Measurements from ENCODE around the gene WWP2.

Gene WWP2

DNA sequence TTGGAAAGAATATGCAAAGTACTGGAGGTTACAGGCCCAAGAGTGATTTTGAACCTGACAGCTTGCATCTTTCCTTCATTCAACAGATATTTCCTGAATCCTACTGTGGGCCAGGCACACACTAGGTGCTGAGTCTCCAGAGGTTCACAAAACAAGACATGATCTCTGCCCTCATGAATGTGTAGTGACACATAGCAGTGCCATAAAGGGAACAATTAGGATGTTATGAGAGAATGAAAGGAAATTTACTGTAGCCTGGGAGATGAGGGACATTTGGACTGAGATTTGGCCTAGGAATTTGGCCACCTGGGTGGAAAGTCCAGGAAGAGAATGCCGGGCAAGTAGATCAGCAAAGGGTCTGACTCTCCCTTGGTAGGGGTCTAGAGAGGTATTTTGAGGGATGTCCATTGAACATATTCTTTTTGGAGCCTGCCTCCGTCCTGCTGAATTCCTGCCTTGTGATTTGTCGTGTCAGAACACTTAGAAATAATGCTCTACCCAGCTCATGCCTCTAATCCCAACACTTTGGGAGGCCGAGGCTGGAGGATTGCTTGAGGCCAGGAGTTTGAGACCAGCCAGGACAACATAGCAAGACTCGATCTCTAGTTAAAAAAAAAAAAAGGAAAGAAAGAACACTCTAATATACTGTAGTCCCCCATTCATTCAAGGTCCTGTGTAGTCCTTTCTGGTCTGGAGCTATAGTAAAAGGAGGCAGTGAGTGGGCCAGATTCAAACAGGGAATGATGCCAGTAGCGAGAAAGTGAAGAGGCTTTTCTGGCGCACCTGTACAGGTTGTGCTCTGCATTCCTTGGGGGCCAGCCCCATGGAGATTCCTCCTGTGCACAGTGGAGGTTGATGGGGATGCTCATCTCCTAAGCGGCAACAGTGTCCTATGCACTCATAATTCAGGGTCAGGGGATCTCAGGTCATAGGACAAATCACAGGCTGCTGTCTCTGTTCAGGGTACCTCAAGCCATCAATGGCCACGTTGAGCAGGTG, 98.4 kb downstream of the WWP2 start:
- DNase-seq, result no peak

DNA sequence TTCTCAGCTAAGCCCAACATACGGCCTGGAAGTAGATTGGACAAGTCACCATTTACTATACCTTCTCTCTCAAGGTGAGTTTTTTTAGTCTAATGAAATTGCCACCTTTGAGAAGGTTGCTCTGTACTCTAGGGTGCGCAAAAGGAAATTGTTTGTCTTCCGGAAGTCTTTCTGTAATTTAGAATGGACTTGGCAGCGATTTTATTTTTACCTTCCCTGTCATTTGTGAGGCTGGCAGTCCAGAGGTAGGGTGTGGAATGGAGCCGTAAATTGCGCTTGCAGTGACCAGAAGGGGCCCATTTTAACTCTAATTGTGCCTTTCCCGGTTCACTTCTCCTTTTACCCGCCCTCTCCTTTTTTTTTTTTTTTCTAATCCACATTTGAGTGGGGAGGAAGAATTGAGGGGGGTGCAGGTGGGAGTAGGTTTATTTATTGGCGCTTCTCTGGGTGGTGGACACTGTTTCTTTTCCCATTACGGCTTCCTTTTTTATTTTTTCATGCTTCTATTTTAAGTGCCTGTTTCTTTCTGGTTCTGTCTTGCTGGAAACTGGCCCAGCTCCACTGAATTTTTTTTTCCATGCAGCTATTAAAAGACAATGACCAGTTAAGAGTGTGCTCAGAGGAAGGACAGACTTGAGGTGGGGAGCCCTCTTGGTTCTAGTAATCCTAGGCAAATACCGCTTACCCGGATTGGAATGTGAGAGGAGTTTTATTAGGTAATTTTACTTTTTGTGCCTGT, 99.3 kb downstream of the WWP2 start:
- no peak for DNase-seq

DNA sequence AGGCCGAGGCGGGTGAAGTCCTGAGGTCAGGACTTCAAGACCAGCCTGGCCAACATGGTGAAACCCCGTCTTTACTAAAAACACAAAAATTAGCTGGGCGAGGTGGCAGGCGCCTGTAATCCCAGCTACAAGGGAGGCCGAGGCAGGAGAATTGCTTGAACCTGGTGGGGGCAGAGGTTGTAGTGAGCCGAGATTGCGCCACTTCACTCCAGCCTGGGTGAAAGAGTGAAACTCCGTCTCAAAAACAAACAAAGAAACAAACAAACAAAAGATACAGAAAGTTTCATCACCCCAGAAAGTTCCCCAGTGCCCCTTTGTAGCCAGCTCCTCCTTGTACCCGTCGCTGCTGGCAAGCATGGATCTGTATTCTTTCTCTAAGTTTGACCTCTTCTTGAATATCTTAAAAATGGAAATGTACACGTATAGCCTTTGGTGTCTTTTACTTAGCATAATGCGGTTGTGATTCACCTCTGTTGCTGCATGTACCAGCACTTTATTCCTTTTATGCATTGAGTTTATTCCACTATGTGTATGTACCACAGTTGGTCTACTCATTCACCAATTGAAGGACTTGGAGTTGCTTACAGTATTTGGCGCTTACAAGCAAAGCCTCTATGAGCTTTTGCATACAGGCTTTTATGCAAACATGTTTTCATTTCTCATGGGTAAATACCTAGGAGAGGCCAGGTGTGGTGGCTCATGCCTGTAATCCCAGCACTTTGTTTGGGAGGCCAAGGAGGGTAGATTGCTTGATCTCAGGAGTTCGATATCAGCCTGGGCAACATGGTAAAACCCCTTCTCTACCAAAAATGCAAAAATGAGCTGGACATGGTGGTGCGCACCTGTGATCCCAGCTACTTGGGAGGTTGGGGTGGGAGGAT, 101.5 kb downstream of the WWP2 start:
- DNase-seq, result no peak

DNA sequence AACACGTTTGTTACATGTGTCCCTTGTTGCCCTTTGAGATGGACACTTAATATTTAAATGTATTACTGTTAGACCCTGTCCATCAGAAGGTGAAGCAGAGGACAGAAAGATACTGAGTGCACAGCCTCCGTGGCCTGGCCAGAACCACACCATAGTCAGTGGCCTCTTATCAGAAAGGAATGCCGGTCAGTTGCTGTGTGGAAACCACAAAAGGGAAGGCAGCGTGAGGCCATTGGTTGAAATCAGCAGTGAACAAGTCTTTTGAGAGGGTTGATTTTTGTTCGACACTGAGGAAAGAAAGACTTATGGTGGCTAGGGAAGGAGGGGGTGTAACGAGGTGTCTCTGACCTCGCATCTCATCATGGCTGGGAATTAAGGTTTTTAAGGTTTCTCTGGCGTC, 103.6 kb downstream of the WWP2 start:
- no peak for DNase-seq

DNA sequence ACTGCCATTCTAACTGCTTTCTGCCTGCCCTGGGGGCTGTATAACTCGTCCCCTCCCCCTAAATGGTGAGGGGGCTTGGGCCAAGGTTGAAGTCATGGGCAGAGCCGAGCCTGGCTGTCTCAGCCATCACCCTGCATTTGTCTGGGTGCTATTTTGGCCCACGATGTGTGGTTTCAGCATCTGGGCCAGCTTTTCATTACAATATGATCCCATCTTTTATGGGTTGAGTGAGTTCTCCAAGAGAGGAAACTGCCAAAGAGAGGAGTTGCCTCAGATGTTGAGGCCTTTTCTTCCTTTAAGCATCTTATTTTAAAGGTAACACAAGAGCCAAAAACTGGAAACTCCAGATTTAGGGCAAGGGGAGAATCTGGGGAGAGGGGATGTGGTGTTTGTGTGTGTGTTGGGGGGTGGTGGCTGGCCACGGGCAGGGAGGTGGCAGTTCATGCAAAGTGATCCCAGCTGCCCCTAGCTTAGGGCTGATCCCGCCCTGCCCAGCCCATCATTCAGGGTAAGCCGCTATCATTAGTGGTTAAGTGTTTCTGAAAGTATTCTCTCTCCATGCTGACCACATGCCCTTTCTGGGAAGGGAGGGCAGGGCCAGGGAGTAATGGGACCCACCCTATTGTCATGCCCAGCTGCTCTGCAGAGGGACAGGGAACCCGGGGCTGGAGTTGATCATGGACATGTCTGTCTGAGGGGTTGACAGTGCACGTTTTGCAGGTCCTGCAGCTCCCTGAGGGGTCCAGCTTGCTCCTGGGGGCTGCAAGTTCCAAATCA, 105.8 kb downstream of the WWP2 start:
- no peak for DNase-seq

DNA sequence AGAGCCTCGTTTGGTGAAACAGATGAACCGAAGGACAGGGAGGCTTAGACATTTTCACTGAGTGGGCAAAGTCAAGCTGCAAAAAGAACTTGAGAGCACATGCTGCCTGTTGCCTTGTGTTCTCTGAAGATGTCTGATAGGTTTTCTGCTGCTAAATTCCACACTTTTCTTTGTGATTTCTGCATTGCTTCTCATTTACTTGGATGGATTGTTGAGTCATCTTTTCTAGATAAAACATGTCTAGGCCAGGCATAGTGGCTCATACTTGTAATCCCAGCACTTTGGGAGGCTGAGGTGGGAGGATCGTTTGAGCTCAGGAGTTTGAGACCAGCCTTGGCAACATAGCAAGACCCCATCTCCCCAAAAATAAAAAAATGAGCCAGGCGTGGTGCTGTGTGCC, 108.6 kb downstream of the WWP2 start:
- no peak for DNase-seq

DNA sequence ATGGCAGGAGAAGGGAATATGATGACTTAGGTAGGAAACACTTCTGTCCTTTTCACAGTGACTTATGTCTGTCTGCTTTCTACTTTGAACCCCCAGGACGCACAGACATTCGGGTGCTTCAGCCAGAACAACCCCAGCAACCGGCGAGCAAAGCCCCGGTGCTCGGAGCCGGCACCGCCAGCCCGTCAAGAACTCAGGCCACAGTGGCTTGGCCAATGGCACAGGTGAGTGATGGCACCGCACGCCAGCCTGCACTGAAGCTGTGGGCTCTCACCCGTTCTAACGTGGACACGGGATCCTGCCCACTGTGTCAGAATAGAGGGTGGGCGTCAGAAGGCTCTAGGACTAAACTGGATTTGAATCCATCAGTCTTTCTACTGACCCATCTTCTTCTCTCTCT, 109.6 kb downstream of the WWP2 start:
- no peak for DNase-seq

DNA sequence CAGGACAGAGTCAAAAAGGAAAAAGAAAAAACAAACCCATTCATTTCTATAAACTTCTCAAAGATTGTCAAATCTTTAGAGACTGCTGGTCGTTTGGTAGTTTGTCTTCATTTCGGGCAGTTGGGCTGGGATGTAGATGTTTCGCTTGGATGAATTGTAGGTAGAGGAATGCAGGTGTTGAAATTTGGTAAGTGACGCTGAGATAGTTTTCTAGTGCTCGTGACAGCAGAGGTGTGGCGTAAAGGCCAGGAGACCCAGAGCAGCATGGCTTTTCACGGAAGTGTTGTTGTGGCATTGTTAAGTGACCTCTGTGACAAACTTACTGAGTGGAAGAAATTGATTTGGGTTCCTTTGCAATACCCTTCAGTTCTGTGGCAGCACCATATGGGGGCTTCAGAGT, 110.8 kb downstream of the WWP2 start:
- DNase-seq, result no peak

DNA sequence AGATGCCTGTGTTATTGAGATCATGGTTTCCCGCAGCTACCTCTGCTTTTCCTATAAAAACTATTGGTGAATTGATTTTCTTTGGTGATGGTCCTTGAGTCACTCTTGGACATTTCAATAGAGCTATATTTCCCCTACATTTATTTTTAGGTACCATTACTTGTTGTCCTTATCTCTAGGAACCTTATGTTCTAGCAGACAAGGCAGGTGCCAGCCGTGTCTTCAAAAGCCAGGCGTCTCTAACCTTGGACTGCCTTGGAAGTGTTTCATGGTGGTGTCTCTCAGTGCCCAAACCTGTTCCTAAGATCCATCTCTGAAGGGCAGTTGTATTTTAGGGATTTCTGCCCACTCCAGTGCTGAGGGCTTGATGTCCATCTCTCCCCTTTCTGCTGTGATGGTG, 111.7 kb downstream of the WWP2 start:
- no peak for DNase-seq

DNA sequence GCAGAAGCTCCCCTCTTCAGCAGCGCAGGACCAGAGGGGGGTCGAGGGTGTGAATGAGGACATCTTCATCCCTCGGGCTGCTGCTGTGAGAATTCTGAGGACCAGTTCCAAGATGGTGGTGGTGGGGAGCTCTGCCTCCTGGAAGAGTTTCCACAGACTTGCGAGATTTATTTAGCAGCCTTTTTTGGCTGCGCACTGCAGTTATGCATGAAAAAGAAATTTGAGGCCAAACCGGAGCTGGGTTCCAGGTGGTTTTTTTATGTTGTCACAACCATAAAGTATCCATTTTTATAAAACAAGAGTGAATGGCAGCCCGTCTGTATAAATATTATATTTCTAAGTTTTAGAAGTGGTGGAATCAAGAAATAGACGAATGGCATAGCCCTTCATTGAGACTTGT, 112.1 kb downstream of the WWP2 start:
- no peak for DNase-seq

DNA sequence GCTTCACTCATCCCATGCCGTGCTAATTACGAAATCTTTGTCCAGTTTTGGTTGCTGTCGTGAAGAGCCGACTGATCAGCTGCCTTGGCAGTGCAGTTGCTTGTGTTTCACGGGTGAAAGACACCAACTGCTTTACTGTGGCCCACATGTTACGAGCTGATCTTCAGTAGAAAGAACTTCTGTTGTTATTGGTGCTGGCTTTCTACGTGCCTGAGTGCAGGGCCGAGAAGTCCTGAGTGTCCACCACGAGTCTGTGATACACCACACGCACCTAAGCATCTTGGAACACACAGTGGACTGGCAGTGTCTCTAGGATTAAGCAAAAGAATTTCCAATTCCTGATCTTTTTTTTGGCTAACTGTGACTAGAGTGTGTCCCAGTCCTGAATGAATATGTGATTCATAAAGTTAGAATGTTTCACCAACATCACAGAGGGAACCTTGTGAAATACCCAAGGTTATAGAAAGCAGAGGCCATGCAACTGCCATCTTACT, 118.6 kb downstream of the WWP2 start:
- DNase-seq, result no peak

DNA sequence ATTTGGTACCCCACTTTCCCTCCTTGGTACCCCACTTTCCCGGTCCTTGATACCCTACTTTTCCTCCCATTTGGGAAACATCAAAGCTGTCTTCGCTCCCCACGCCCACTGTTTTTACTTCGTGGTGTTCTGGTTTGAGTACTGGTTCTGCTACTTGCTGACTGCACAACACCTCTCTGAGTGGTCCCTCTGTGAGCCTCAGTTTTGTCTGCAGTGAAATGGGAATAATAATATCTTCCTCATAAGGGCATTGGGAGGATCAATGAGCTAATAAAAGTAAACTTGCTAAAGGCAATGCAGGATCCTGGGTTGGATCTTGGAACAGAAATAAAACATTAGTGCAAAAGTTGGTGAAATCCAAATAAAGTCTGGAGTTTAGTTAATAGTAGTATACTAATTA, 119.0 kb downstream of the WWP2 start:
- no peak for DNase-seq

DNA sequence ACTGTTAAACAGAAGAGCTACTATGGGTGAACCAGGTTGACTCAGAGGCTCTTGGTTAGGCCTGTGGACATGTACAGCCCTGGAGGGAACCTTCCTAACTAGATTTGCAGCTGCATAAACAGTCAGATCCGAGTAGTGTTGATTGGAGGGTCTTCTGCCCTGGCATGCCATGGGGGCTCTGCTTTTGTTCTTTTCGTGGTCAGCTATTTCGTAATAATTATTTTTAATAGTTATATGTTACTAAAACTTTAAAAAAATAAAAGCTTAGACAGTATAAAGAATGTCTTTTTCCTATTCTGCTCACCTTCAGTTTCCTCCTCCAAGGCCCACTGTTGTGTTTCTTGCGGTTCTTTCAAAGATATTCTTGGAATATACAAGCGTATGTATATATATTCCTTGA, 121.6 kb downstream of the WWP2 start:
- no peak for DNase-seq

DNA sequence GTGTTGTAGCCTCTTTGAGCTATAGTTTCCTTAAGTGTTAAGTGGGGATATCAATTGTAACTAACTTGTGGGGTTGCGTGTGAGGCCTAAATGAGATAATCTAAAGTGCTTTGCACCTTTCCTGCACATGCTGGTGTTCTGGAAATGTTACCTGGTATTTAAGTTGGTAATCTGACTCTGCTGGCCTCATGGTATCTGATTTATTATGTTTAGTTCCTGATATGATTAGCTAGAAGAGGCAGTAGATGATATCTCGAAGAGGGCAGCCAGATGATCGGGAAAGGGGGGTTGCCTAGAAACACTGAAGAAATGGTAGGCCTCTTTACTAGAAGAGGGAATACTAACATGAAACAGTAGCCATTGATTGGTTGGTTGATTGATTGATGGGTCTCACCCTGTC, 123.6 kb downstream of the WWP2 start:
- DNase-seq, result no peak

DNA sequence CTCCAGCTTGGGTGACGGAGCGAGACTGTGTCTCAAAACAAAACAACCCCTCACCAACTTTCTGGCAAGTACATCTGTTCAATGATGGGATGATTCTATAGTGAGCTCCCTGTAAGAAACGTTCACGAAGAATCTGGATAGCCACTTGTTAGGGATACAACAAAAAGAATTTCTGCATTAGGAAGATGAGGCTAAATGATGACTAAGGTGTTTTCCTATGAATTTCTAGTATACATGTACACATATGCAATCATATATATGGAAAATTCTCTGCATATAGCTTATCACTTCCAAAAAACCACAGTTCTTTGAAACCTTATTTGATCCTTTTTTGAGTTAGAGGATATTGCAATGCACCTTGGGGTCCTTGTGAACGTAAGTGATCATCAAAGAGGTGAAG, 124.6 kb downstream of the WWP2 start:
- DNase-seq, result no peak

DNA sequence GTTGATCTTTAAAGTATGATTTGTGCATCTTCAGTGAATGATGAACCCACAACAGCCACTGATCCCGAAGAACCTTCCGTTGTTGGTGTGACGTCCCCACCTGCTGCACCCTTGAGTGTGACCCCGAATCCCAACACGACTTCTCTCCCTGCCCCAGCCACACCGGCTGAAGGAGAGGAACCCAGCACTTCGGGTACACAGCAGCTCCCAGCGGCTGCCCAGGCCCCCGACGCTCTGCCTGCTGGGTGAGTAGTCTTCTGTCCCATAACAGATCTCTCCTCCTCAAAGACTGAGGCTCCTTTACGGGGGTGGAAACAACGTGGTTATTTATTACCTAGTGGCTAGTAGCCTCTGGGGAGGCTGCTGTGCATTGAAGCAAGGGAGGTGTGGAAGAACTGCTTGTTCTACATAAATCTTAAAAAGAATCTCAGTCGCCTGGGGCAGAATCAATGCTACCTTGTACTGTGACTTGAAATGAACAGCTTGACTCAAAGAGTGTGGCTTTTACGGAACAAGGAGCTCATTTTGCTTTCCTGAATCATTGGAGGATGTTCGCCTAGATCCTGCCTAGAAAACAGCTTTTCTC, 126.0 kb downstream of the WWP2 start:
- DNase-seq, result no peak

DNA sequence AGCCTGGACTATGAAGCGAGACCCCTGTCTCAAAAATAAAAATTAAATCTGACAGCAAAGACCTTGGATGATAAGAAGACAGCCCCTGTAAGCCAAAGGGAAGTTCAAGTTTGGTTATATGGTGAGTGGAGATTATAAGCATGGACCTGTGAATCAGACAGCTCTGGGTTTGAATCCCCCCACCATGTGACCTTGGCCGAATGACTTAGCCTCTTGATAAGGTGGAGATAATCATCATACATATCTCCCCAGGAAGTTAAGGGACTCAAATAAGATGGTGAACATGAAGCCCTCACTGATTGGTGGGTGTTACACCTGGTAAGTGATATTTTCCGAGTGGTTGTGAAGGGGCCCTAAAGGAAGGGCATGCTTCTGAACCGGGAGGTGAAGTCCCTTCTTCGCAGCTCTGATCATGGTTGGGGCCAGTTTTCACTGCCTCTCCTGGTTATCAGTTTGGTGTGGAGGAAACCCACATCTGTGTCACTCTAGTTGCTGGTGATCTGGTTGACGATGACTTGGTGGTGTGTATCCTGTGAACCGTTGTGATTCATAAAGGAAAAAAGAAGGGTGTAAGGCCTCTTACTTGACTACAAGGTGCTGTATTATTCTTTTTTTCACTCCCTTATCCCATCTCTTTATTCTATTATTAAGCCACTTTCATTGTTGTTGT, 127.3 kb downstream of the WWP2 start:
- no peak for DNase-seq

DNA sequence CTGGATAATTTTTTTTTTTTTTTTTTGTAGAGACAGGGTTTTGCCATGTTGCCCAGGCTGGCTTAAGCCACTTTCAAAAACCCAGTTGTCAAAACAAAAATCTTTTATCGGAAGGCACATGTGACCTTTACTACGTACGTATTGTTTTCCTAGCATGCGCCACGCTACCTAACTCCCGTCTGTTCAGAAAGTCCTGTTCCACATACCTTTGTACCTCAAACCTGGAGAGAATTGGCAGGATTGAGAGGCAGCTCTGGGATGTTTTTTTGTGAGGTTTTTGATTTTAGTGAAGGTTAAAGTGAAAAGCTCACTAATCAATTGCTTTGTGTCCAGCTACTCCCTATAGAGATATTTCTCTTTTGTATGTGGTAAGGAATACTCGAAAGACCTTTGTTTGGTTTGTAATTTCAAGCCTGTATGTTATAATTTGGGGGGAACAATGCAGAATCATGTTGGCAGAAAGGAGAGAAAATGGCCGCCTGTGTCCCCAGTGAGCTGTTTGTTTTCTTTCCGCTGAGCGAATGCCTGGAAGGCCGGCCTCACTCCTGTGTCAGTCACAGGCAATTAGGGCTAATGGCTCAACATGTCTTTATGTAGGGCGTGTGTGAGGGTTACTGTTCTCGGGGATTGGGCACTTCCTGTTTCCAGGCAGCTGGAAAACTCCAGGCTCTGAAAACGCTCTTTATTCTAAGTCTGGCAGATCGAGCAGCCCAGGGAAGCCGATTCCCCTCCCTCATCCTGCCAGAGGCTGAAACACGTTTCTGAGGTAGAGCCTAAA, 128.2 kb downstream of the WWP2 start:
- no peak for DNase-seq

DNA sequence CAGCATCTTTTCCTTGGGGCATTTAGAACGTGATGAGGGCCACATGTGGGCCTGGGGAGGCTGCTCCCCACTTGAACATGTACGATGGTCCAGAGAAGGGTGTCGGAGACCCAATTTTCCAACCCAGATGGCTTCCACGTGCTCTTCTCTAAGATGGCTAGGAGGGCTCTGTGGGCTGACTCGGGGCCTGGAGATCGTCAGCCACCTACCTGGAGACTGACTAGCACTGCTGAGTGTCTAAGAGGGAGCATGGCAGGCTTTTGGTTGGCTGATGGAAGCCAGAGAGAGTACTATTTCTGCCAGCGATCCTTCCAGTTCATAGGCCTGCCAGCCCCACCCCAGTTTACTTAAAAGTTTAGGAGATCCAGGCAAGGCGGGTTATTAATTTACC, 128.8 kb downstream of the WWP2 start:
- DNase-seq, result no peak

DNA sequence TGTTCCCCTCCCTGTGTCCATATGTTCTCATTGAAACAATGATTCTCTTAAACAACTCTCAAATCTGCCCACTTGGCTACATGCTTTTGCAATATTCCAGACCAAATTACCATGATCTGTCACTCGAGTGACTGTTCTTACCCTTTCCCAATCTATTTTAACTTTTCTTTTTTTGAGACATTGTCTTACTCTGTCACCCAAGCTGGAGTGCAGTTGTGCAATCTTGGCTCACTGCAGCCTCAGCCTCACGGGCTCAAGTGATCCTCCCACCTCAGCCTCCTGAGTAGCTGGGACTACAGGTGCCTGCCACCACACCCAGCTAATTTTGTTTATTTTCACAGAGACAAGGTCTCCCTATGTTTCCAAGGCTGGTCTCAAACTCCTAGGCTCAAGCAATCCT, 130.2 kb downstream of the WWP2 start:
- no peak for DNase-seq

All from activated naive CD4-positive, alpha-beta T cell treated with anti-CD3 and anti-CD28 coated beads, Interleukin-2, amount 50 U/mL, for 16 hours (primary cell).